Endometrium (tissue), 2 donors: ENCODE measurements around the gene LRRTM4.
"Not testable (repeated sequence)": the region's sequence is repeated elsewhere in the genome, so short reads cannot be mapped to it uniquely, and the experiment has no call there.

ENCODE experiments used
- FAIRE-seq: peaks from 2 replicates; lab custom pipeline; 2012; peaks lifted over from hg19 to GRCh38; lab: Jason Lieb, UNC
- donor health status: control.
- donor health status: control.

LRRTM4 gene

DNA sequence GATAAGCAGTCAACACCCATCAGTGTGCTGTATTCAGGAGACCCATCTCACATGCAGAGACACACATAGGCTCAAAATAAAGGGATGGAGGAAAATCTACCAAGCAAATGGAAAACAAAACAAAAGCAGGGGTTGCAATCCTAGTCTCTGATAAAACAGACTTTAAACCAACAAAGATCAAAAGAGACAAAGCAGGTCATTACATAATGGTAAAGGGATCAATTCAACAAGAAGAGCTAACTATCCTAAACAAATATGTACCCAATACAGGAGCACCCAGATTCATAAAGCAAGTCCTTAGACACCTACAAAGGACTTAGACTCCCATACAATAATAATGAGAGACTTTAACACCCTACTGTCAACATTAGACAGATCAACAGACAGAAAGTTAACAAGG, 358.2 kb downstream of the LRRTM4 start:
- FAIRE-seq, result not testable (repeated sequence)

DNA sequence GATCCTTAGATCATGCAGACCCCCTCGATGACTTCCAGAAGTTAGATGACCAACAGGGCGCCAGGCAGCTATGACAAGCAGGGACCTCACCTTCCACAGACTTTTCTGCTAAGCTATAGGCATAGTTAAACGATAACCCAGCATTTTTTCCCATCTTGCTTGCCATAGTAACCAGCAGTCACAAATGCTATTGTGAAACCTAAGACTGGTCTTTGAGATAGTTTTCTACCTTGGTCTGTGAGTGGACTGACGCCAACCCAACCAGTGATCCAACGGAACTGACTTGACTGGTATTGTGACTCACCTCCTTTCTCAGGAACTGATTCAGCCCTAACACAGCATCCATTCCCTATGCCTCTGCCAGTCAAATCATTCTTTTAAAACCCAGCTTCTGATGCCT, 361.2 kb downstream of the LRRTM4 start:
- no peak for FAIRE-seq

DNA sequence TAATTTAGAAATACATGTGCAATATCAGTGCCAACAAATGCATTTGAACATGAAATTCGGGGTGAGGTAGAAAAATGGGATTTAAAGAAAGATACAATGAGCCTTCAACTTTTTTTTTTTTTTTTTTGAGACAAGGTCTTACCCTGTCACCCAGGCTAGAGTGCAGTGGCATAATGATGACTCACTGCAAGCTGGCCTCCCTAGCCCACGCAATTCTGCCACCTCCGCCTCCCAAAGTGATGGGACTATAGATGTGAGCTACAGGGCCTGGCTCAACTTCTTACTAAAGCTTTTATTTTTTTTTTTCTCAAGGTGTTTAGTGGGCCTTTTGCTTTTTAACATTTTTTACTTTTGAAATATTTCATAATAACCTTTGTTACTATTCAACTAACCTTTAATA, 365.6 kb downstream of the LRRTM4 start:
- no peak for FAIRE-seq

DNA sequence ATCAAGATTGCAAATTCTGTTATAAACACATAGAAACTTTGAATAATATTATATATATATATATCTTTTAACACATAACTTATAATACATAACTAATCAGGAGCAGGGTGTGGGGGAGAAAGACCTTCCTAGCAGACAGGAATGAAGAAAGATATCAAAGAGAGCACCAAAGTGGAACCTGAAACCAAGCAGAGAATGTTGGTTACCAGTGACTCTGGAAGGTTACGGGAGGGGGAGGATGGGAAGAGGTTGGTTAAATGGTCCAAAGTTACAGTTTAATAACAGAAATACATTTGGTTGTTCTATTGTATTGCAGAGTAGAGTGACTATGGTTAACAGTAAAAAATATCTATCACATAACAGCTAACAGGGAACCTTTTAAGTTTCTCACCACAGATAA, 366.7 kb downstream of the LRRTM4 start:
- no peak for FAIRE-seq

DNA sequence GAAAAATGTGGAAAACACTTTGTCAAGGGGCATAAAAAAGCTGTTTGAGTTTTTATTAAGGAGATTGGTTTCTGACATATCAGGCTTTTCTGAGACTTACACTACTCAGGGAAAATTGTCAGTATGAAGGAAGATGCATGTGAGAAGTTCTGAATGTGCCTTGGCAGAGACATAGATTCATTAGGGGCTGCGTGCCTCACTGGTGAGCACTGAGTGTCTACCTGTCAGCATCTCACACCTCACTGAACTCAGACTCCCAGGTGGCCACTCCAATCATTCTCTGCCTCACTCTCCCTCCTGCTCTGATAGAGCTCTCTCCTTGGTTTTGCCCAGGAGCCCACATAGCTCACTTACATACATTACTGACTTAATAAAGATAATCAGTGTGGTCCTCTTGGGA, 372.6 kb downstream of the LRRTM4 start:
- FAIRE-seq, result no peak

DNA sequence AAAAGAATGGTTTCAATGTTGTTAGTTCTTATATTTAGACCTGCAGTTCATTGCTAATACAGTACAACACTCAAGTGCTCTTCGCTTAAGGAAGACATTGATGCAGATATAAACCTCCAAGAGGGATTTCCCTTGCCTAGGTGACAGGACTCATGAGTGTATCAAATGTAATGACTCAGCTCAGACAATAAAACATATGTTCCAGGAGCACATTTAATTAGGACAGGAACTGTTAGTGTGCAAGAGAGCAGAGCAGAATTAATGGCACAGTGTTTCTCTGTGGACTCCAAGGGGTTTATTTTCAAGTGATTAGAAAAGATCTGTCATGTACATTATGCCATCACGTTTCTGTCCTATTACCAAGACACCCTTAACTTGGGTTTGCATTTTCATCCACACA, 375.0 kb downstream of the LRRTM4 start:
- no peak for FAIRE-seq

DNA sequence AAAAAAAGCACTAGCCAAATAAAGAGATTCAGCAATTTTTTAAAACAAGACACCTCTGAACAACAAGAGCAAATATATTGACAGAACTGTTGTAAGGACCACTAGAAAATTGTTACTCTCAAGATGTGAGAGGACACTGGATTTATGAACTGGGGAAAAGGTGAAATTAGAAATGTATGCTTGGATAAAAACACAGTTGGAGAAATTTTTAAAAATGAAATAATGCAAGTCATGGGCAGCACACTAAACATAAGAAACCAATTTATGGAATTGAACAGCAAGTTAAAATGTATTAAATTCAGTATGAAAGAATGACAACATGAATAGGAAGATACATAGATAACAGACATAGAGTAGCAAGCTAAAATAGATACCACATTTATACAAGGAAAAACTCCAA, 377.4 kb downstream of the LRRTM4 start:
- FAIRE-seq, result no peak

DNA sequence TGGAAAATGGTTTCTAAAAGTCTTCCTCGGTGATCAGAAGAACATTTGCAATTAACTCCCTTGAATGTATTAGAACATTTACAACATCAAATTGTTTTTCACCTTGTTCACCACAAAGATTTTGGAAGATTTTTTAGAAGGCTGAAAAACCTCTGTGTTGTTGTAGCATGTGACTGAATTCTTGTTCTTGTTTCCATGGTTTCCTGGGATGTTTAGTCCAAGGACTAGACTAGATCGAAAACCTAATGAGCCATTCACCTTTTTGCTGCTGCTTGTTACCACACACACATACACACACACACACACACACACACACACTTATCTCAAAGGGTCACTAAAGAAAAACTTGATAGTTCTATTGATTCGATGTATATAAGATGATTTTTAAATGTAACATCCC, 380.0 kb downstream of the LRRTM4 start:
- no peak for FAIRE-seq

DNA sequence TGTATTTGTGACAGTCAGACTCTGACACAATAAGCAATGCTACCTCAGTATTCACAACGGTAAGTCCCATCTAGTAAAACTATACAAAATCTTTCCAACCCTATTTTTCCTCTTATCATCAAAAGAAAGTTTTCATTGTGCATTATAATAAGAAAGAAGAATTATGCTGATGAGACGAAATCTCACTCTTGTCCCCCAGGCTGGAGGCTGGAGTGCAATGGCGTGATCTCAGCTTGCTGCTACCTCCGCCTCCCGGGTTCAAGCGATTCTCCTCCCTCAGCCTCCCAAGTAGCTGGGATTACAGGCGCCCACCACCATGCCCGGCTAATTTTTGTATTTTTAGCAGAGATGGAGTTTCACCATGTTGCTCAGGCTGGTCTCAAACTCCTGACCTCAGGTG, 393.7 kb downstream of the LRRTM4 start:
- FAIRE-seq, result not testable (repeated sequence)

DNA sequence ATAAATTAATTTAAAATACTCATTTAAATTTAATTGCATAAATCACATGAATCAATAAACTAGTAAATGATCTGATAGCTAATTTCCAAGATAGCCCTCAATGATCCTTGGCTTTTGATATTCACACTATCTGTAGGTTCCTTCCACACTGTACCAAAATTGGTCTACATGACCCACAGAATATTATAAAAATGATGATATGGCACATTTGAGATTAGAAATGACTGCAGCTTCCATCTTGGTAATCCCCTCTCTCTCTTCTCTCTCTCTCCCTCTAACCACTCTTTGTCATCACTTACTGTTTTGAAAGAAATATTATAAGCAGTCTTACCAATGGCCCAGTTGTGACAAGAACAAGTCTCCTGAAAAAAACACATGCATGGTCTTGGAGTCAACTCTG, 394.8 kb downstream of the LRRTM4 start:
- no peak for FAIRE-seq

DNA sequence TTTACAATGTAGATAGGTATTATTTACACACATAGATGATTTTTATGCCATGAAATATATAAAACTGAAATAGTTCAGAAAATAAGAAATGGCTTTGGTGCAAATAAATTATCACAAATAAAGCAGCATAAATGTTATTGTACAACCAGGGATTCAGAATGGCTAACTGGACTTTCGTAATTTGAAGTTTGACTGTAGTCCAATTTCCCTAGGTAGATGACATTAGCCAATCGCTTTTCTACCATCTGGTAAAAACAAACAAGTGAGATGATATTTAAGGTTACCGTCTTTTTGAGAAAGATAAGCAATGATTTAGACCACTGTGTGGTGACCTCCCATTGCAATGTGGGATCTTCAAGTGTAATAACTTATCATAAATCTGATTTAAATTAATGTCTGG, 400.7 kb downstream of the LRRTM4 start:
- no peak for FAIRE-seq

DNA sequence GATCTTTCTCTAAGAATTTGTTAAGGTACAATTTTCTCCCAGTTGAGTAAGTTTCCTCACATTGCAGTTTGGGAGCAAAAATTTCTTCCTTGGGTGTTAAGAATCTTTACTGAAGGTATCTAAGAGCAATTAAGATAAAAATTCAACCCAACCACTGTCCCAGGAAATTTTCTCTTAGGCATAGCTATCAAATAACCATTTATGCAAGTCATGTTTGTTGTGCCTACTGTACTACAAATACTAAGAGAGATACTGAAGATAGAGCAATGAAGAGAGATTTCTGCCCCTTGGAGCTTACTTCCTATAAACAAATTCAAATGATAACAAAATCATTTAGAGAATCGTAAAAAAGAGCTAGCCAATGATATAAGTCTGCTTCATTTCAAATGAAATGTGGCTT, 402.8 kb downstream of the LRRTM4 start:
- no peak for FAIRE-seq

DNA sequence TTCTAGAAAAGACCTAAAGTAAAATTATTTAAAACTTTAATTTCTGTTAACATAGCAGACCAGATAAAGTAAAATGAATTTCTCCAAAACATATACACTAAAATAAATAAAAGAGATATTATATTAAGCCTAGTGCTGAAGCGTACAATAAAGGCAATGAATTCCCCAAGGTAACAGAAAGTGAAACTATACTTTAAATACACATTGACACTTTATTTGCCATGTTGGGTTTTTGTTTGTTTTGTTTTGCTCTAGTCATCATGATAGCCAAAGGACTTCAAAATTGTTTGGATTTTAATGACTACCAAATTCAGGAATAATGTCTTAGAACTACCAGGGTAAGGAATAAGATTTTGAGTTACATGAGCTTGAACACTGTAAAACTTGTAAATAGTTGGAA, 413.3 kb downstream of the LRRTM4 start:
- no peak for FAIRE-seq

DNA sequence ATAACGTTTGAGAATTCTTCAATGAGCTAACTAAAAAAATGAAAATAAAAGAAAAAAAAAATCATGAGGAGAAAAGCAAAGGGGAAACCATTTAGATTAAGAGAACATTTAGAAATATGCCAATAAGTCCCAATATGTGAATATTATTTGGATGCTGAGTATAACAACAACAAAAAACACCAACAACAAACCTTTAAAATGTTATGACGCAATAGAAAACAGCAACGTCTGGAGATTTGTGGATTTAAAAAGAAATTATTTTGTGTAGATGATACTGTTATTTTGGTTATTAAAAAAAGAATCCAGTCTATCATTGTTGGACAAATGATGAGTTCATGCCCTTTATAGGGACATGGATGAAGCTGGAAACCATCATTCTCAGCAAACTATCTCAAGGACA, 417.2 kb downstream of the LRRTM4 start:
- FAIRE-seq, result no peak

DNA sequence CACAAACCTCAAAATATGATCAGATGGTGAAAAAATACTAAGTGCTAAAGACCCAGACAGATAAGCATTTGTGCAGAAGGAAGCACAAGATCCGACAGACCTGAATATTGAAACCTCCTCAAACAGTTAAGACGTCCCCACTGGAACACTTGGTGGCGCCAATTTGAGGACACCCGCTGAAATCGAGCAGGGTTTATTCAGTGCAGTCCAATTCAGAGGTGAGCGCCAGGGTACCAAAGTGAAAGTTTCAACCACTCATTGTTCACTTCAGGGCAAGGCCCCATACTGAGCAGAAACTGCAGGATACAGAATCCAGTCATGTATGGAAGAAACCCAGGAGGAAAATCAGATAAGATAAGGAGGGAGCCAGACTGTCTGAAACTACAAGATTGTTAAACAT, 417.6 kb downstream of the LRRTM4 start:
- FAIRE-seq, result no peak

DNA sequence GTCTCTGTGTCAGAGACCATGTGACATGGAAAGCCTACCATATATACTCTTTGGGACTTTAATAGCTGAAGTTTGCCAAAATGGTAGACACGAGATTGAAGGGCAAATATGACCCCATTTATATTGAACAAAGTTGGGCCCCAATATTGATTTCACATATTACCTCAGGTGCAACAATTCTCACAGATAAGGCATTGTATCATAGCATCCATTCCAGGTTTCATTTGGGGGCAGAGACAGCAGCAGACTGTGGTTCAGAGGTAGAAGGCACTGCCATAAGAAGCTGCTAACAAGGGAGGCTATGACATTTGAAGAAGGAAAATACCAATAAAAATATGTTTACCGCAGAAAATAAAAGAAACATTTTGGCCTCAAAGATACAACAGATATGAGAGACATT, 419.2 kb downstream of the LRRTM4 start:
- no peak for FAIRE-seq

DNA sequence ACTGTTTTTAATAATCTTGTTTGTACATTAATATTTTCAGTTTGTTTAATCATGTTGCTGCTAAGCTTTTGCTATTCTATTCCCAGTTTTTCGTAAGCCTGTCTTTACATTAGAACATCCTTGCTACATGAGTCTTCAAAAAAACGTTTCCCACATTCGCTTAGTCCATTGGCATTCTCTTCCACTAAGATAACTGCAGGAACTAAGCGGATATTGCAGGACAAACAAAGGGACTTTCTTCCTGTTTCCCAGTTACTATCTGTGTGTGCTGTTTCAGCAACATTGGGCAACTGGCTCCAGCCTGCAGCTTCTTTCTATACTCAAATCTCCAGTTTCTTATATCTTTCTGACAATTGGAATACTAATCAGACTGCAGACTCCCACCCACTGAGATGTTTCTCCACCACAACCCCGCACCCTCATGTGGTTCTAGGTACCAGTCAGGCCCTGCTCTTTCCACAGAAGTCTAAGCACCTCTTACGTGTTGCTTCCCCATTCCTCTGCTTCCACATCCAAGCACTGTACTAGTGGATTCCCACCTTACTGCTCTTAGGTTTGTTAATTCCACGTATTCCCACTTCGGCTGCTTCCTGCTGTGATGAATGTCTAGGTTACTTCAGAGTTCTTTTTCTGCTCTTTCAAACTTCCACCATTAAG, 420.3 kb downstream of the LRRTM4 start:
- FAIRE-seq, result no peak

DNA sequence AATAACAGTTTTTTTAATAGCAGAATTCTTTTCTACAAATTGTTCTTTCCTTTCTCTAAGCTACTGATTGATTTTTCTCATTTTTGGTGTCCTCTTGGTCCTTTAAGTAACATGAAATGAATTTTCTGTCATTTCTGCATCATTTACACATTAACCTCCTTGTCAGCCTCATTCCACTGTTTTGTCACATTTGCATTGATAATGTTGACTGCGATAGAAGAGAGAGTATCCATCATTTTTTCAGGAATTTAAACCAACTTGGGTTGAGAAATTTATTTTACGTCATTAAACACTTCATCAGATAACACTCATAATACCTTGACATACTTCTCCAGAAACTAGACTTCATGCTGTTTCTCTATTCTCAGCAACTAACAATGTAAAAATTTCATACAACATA, 422.2 kb downstream of the LRRTM4 start:
- FAIRE-seq, result no peak

DNA sequence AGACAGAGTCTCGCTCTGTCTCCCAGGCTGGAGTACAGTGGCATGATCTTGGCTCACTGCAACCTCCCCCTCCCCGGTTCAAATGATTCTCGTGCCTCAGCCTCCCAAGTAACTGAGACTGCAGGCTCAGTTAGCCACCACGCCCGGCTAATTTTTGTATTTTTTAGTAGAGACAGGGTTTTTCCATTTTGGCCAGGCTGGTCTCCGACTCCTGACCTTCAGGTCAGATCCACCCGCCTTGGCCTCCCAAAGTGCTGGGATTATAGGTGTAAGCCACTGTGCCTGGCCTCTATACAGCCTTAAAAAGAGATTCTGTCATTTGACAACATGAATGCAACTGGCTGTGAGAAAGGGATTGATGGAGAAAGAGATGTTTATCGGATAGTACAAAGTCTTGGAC, 426.7 kb downstream of the LRRTM4 start:
- FAIRE-seq, result not testable (repeated sequence)

DNA sequence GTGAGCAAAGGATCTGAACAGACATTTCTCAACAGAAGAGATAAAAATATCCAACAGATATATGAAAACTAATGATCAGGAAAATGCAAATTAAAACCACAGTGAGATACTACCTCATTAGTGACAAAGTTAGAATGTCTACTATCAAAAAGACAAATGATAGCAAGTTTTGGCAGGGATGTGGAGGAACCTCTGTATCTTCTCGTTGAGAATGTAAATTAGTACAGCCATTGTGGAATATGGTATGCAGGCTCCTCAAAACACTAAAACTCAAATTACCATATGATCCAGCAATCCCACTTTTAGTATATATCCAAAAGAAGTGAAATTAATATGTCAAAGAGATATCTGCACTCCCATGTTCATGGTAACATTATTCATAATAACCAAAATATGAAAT, 427.1 kb downstream of the LRRTM4 start:
- FAIRE-seq, result no peak

DNA sequence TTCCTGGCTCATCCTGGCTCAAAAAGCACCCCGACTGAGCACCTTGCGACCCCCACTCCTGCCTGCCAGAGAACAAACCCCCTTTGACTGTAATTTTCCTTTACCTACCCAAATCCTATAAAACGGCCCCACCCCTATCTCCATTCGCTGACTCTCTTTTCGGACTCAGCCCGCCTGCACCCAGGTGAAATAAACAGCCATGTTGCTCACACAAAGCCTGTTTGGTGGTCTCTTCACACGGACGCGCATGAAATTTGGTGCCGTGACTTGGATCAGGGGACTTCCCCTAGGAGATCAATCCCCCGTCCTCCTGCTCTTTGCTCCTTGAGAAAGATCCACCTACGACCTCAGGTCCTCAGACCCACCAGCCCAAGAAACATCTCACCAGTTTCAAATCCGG, 433.8 kb downstream of the LRRTM4 start:
- not testable (repeated sequence) for FAIRE-seq

DNA sequence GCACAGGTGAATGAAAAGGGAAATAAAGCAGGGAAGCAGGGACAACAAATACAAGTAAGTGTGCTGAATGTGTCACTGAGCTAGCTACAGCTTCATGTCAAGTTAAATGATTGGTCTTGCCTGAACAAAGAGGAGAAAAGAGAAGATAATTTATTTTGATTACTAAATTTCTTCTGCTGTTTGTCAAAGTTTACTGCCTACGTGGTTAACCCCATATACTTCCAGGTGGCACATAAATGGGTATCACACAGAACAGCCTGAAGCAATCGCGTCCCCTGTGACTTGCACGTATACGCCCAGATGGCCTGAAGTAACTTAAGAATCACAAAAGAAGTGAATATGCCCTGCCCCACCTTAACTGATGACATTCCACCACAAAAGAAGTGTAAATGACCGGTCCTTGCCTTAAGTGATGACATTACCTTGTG, 434.2 kb downstream of the LRRTM4 start:
- no peak for FAIRE-seq

DNA sequence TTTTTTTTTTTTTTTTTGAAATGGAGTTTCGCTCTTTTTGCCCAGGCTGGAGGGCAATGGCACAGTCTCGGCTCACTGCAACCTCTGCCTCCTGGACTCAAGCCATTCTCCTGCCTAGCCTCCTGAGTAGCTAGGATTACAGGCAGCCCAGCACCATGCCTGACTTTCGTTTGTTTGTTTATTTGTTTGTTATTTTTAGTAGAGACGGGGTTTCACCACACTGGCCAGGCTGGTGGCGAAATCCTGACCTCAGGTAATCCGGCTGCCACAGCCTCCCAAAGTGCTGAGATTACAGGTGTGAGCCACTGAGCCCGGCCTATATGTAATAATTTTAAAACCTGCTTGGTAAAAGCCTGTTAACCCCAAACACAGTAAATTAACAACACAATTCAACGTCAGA, 435.7 kb downstream of the LRRTM4 start:
- FAIRE-seq, result no peak

DNA sequence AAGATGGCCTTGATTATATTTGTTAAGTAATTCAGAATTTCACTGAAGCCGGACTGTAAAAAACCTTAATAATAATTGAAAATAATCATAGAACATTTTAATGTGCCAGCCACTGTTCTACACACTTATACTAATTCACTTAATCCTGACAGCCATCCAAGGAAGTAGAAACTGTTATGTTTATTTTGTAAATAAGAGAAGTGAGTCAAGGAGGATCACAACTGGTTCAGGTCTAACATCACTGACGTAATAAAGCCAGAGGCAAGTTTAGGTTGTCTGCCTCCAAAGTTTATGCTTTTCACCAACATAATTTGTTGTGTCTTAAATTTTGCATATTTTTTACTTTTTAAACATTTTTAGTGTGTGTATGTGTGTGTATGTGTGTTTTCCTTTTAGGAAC, 436.1 kb downstream of the LRRTM4 start:
- FAIRE-seq, result no peak

DNA sequence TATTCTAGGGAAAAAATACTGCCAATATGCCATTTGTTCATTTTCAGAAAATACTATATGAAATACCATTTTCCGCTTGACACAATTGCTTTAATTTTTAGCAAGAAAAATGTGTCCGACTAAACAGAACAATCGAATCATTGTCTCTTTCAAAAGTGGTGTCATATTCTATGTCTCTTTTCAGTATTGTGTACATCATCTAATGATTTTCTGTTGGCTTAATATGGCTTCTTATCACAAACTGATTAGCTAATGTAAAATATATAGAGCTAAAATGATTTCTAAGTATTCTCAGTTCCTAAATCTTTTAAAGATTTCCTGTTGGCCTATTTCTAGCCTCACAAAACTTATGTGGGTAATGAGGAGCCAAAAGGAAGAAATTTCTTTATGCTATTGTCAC, 436.6 kb downstream of the LRRTM4 start:
- FAIRE-seq, result no peak
